Stimulated activated CD8-positive, alpha-beta memory T cell treated with anti-CD3 and anti-CD28 coated beads, Interleukin-15, amount 100 ng/mL, for 48 hours (primary cell): ENCODE results near the gene CT47A1.
"Not testable (repeated sequence)": the region's sequence is repeated elsewhere in the genome, so short reads cannot be mapped to it uniquely, and the experiment has no call there.

Experiments used
- DNase-seq, 2 donors: peaks; one replicate each; pipeline ENCODE4 v3.0.0-alpha.2; 2020; ENCODE audit warnings: low read depth in 2 of 2

Gene CT47A1

GRCh38 chrX:120985660-120986059, at the start of gene CT47A1:
Gene CT47A1, minus strand, starts transcription at chrX:120985760. Its CDS starts 231 bp downstream, at chrX:120985529.
- not testable (repeated sequence) for DNase-seq

GRCh38 chrX:121032531-121032930, 47.0 kb upstream of the CT47A1 start:
- no peak for DNase-seq

GRCh38 chrX:121030083-121030482, 44.5 kb upstream of the CT47A1 start:
- no peak for DNase-seq

GRCh38 chrX:121028419-121028818, 42.9 kb upstream of the CT47A1 start:
- DNase-seq, result no peak

GRCh38 chrX:121014826-121015225, 29.3 kb upstream of the CT47A1 start:
- DNase-seq, result no peak

GRCh38 chrX:121013897-121014455, 28.4 kb upstream of the CT47A1 start:
- no peak for DNase-seq

GRCh38 chrX:121011254-121011653, 25.7 kb upstream of the CT47A1 start:
- no peak for DNase-seq

GRCh38 chrX:121010218-121010617, 24.7 kb upstream of the CT47A1 start:
- DNase-seq, result no peak

GRCh38 chrX:121009764-121010163, 24.2 kb upstream of the CT47A1 start:
- DNase-seq, result no peak

GRCh38 chrX:121008920-121009319, 23.4 kb upstream of the CT47A1 start:
- no peak for DNase-seq

GRCh38 chrX:121000589-121000988, 15.0 kb upstream of the CT47A1 start:
- DNase-seq, result no peak

- DNase-seq, result no peak
Observed at GRCh38 chrX:120999413-120999812, 13.9 kb upstream of the CT47A1 start.

- DNase-seq, result not testable (repeated sequence)
Observed at GRCh38 chrX:120956500-120956899, 29.1 kb downstream of the CT47A1 start, which contains the start of gene CT47A7. Gene CT47A7, minus strand, starts transcription at chrX:120956600. Its CDS starts 255 bp downstream, at chrX:120956345.
